ENCODE data around the gene NEDD4L.
A peak's percentile ranks its signal among the peaks of the same experiment; 100 is the strongest.

The NEDD4L gene

DNA sequence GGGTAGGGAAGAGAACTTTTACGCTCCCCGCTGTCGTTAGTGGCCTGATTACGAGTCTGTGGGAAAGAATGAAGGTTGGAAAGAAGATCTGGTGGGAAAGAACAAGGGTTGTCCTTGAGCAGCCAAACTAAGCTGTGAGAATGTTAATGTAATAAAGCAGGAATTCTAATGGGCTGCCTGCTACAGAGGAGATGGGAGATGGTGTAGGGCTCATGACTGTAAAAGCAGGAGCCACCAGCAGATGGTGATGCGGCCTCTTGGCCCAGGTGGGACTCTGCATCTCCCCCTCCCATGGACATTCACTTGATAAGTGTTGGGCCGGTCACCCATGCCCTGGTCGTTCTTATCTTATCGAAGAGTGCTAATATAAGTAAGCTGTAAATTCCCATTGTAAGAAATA lies 150.0 kb downstream of the NEDD4L start:
- POLR2A ChIA-PET (ENCODE audit: low non-redundant PET): no interaction called here

GRCh38 chr18:58195278-58195765 lies 151.3 kb downstream of the NEDD4L start:
- TF ChIP-seq CTCF (conservative IDR thresholded peaks at IDR 0.05; ENCODE audit: low read depth): no peak
- POLR2A ChIA-PET (ENCODE audit: low non-redundant PET): no interaction called here
- CTCF ChIA-PET: no interaction called here
- peak overlapping the region; percentile 59 for H3K27ac ChIP-seq
- DNase-seq (ENCODE audit: low spot score): peak; percentile 38

More for the DNA sequence above, 150.0 kb downstream of the NEDD4L start:
- CTCF ChIA-PET: no interaction called here
- TF ChIP-seq CTCF (conservative IDR thresholded peaks at IDR 0.05; ENCODE audit: low read depth): no peak
- no peak for DNase-seq (ENCODE audit: low spot score)
- no peak overlapping the region for H3K27ac ChIP-seq

- H3K27ac ChIP-seq: no peak overlapping the region
- ChIA-PET POLR2A (ENCODE audit: low non-redundant PET) (no interaction called here), CTCF (no interaction called here)
- no peak for TF ChIP-seq CTCF (conservative IDR thresholded peaks at IDR 0.05; ENCODE audit: low read depth)
- DNase-seq (ENCODE audit: low spot score): peak; percentile 54
These were observed 152.1 kb downstream of the NEDD4L start for GRCh38 chr18:58196164-58196563.

DNA sequence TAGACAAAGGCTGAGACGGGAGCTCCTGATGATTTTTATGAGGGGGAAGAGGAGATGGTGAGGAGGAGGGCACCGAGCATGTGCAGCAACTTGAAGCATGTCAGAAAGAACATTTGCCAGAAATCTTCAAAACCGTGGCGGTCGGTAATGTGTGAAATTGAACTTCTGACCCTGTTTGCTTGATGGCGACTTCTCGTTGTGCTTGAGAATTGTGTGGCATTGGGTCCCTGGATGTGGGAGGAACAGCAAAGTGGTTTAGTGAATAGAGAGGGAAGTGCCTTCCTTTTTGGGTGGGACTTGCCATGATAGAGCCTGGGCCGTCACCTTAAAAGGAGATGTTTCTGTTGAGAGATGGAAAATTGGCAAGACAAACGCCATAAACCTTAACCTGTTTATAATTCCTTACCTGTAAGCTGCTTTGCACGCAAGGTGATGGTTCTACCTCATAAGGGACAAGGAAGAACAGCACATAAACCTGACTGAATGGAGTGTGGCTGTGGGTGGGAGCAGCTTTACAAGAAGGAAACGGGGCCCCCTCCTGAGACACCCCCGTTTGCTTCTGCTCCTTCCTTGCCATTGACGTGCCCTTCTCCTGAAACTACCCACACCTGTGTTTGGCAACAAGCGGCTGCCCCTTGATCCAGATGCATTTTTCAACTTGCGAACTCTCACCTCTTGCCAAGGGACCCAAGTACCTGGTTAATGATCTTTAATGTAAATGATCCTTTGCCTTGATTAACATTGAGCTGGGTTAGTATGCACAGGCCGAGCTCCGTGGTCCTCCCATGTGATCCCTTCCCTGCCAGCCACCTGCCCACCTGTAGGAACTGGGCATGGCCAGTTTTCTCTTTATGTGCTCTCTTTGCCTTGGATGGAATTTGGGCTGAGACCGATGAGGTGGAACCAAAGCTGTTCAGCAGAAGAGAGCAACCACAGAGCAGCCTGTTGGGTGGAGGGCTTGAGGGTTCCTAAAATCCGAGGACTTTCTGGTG lies 153.2 kb downstream of the NEDD4L start:
- ChIA-PET POLR2A (ENCODE audit: low non-redundant PET) (no interaction called here), CTCF (no interaction called here)
- H3K27ac ChIP-seq: no peak overlapping the region
- DNase-seq (ENCODE audit: low spot score): no peak
- TF ChIP-seq CTCF (conservative IDR thresholded peaks at IDR 0.05; ENCODE audit: low read depth): no peak

DNA sequence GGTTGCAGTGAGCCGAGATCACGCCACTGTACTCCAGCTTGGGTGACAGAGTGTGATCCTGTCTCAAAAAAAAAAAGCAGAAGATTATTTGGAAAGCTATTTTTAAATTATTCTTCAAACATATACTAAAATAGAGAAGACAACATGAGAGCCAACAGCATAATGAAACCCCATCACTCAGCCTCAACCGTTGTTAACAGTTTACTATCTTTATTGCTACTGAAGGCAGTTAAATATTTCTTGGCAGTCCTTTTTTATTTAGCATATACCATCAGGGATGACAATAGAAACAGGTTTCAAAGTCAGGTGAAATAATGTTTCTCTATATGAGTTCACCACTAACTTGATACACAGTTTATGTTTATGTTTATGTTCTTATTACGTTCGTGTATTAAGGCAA lies 157.2 kb downstream of the NEDD4L start:
- no peak overlapping the region for H3K27ac ChIP-seq
- CTCF ChIA-PET: no interaction called here
- POLR2A ChIA-PET (ENCODE audit: low non-redundant PET): no interaction called here
- no peak for DNase-seq (ENCODE audit: low spot score)
- no peak for TF ChIP-seq CTCF (conservative IDR thresholded peaks at IDR 0.05; ENCODE audit: low read depth)

- ChIA-PET CTCF (no interaction called here), POLR2A (ENCODE audit: low non-redundant PET) (no interaction called here)
- no peak overlapping the region for H3K27ac ChIP-seq
- TF ChIP-seq CTCF (conservative IDR thresholded peaks at IDR 0.05; ENCODE audit: low read depth): no peak
- no peak for DNase-seq (ENCODE audit: low spot score)
These were observed 158.0 kb downstream of the NEDD4L start for GRCh38 chr18:58201733-58202730.
